GM12874 (cell line): ENCODE measurements around the gene NR5A1.

ENCODE experiments used
- TF ChIP-seq, protein P1 (sequence below): IDR thresholded peaks from 2 replicates; pipeline ENCODE4 v1.5.1; 2011; ENCODE audit warnings: low read depth, mild to moderate bottlenecking, control low read depth, low read length, moderate library complexity; ENCODE audit not compliant: insufficient read depth

Gene NR5A1

DNA sequence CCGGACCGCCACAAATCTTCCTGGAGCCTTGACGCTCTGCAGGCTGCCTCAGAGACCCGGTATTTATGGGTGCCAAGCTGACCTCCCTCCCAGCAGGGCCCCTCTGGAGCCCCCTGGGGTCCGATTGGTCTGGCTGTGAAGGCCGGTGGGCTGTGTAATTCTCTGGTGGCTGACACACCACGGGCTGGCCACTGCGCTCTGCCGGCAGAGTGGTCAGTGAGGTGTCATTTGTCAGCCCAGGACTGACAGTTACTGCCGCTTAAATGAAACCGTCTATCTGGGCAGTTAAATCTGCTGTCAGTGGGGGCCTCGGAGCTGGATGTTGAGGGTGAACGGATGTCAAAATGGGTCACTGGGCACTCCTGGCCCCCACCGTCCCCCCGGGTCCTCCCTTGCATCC is 10.7 kb downstream of the NR5A1 start:
- TF ChIP-seq, protein P1, sequence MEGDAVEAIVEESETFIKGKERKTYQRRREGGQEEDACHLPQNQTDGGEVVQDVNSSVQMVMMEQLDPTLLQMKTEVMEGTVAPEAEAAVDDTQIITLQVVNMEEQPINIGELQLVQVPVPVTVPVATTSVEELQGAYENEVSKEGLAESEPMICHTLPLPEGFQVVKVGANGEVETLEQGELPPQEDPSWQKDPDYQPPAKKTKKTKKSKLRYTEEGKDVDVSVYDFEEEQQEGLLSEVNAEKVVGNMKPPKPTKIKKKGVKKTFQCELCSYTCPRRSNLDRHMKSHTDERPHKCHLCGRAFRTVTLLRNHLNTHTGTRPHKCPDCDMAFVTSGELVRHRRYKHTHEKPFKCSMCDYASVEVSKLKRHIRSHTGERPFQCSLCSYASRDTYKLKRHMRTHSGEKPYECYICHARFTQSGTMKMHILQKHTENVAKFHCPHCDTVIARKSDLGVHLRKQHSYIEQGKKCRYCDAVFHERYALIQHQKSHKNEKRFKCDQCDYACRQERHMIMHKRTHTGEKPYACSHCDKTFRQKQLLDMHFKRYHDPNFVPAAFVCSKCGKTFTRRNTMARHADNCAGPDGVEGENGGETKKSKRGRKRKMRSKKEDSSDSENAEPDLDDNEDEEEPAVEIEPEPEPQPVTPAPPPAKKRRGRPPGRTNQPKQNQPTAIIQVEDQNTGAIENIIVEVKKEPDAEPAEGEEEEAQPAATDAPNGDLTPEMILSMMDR: no peak

DNA sequence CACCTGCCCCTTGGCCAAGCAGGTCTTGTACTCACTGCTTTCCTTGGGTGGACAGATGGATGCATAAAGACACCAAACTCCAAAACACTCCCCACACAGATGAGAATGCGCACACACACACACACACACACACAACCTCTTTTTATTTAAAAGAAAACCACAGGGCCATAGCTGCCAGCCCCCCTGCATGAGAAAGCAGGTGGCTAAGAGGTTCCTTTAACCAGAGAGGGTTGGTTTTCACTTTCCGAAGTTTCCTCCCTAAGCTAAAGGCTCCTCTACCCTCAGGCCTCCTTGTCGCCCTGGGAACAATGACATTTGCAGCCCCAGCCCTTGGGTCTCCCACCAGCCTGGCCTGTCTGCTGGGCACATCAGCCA is 11.1 kb downstream of the NR5A1 start:
- TF ChIP-seq, protein P1: no peak

DNA sequence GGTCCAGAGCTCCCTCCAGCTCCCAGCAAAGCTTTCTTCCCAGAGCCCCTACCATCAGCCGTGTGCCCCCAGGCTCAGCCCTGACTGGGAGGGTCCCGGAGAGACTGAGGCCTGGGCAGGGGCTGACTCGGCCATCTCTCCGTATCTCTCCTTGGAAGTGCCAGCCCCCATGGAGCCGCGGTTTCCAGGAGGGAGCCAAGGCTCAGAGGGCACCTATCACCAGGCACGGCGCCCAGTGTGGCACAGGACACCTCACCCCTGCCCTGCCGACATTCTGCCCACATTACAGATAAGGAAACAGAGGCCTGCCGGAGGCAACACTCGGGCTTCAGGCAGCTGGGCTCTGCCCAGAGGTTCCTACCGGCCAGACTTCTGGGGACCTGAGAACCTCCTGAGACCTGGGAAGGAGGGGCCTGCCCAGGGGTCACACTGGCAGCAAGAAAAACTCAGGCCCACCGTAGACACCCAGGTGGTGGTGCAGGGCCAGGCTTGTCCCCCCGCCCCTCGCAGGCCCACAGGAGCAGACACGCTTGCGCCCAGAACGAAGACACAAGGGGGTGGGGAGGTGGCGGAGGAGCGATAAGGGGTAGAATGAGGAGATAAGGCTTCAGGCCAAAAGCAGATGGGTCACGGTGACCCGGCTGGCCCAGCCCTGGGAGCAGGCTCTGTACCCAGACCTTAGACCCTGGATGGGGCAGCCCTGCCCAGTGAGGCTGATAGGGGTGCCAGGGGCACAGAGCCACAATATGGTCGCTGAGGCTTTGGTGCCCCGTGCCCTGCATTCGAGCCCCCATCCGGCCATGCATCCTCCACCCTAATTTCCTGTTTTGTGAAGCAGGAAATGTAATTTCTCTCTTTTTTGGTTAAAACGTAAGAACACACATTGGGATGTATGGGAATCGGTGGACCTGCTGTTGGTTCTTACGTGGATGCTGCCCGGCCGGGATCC is 11.8 kb downstream of the NR5A1 start:
- TF ChIP-seq, protein P1: no peak

DNA sequence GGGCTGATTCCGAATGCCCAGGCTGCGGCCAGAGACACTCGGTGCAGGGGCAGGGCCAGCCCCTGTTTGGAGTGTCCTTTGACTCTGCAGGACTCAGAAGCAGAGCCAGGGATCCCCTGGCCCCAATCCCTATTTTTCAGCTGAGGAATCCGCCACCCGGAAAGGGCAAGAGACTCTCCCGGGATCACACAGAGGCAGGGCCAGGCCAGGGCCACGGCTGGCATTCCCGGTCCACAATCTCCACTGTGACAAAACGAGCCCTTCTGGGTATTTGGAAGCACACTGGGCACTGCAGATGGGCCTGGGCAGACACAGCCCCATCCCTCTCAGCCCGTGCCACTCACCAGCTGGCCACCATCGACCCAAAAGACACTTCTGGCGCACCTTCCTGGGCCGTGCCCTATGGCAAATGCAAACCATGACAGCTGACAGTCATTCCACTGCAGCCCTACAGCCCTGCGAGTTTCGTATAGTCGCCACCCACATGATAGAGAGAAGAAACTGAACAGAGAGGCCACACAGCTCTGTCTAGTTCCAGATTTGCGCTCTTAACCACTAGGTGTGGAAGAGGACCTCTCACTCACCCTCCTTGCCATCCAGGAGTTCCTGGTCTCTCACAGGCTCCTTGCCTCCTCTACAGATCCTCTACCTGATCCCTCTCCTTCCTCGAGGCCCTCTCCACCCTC is 13.3 kb downstream of the NR5A1 start:
- TF ChIP-seq, protein P1: no peak

DNA sequence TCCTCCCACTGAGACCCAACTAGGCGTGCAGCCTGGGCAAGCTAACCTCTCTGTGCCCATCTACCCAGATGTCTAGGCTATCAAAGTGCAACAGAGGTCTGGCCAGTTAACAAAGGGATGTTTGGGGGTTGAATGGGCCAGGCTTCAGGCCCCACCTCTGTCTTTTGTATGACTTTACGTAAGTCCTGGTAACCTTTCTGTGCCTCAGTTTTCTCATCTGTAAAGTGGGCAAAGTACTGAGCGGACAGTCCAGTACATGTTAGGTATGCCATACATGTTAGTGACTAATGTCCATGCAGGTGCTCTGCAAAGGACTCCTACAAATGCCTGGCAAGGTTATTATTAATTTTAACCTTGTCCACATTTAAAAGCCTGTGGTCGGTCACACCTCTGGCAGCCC is 14.0 kb downstream of the NR5A1 start:
- TF ChIP-seq, protein P1: no peak

DNA sequence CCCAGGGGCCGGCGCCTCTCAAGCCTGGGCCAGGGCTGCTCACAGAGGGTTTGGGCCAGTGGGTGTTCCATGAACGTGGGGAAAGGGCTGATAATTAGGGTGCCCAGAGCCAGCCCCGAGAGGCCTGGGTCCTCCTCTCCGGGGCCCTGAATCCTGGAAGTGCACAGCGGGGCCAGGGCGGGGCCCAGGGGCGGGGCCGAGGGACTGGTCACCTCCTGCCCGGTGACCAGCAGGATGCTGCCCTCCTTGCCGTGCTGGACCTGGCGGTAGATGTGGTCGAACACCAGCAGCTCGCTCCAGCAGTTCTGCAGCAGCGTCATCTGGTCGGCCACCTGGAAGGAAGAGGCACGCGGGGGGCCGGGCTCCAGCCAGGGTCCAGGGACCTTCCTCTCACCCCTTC is 14.4 kb downstream of the NR5A1 start:
- TF ChIP-seq, protein P1: no peak
